SH-SY5Y (cell line): Measurements from ENCODE around the gene PRMT7.

Experiments used
- GATA2 ChIP-seq: IDR thresholded peaks from 2 replicates; pipeline ENCODE4 v1.6.1; 2011; ENCODE audit warnings: mild to moderate bottlenecking, low read depth, low read length
- GATA3 ChIP-seq: IDR thresholded peaks from 2 replicates; pipeline ENCODE4 v1.6.1; 2011; ENCODE audit warnings: low read depth, mild to moderate bottlenecking, low read length, moderate library complexity

DNA sequence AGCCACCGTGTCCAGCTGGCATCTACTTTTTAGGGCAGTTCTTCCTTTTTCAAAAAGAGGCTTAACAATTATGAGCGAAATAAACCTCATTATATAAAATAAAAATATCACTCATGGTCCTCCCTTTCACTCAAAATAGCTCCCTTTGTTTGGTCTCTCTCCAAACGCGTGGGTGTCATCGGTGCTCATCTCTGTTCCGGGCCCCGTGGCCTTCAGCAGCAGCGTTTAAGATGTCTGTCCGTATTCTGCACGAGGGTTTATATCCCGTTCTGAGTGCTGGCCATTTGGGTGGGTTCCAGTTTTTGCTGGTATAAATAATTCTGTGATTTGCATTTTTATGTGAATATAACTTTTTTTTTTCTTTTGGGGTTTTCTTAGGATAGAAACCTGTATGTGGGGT is 33.4 kb downstream of the PRMT7 start:
- TF ChIP-seq GATA3 (no peak), GATA2 (no peak)
